Body of pancreas (tissue), 4 donors: Measurements from ENCODE around the gene DIP2A. TPM values are rescaled to one million over a fixed set of nuclear protein-coding genes. Genes with fewer than 3 reads are reported as not detected.

Source experiments
- ATAC-seq: fragments of 150-250 bp; one replicate; pipeline ENCODE4 v1.9.1; 2016
- DNase-seq, 4 donors: peaks; one replicate each; pipeline ENCODE4 v3.0.0-alpha.2; 2019
- H3K27ac ChIP-seq, 4 donors: fragments of 200-600 bp; sonication (generic); 1 replicate in 3 of 4; 2 replicates in 1 of 4; pipeline versions ENCODE4 v1.5.1 to v1.6.1; 2016 to 2019; ENCODE audit warnings: mild to moderate bottlenecking in 1 of 4, mixed read lengths in 1 of 4, moderate library complexity in 1 of 4
- H3K27me3 ChIP-seq, 2 donors: fragments of 200-600 bp; sonication (generic); one replicate each; pipeline ENCODE4 v1.6.0; 2016; ENCODE audit warnings: mild to moderate bottlenecking in 1 of 2
- H3K36me3 ChIP-seq, 2 donors: fragments of 200-600 bp; sonication (generic); replicated peaks in 1 of 2; 2 replicates each; pipeline ENCODE4 v1.5.1; 2016; ENCODE audit warnings: low read depth in 2 of 2; ENCODE audit not compliant: insufficient read depth in 1 of 2
- H3K4me1 ChIP-seq: fragments of 200-600 bp; sonication (generic); one replicate; pipeline ENCODE4 v1.6.0; 2016
- H3K4me3 ChIP-seq, 2 donors: fragments of 200-600 bp; sonication (generic); 1 replicate in 1 of 2; 2 replicates in 1 of 2; pipeline ENCODE4 v1.5.1; 2016 to 2019
- H3K9me3 ChIP-seq, 3 donors: fragments of 200-600 bp; sonication (generic); 1 replicate in 2 of 3; 2 replicates in 1 of 3; pipeline ENCODE4 v1.5.1; 2016
- CTCF ChIP-seq, 7 experiments: fragments of 450-650 bp in 4 of 7; fragments of 200-600 bp in 3 of 7; sonication (generic) in 3 of 7; IDR thresholded peaks; one replicate each; pipeline ENCODE4 v1.5.1; 2016 to 2019; ENCODE audit warnings: antibody characterized with exemption in 7 of 7
- POLR2A ChIP-seq, 3 donors: fragments of 450-650 bp; IDR thresholded peaks; one replicate each; pipeline ENCODE4 v1.6.1; 2016; ENCODE audit warnings: antibody characterized with exemption in 3 of 3, mild to moderate bottlenecking in 2 of 3
- WGBS, 2 donors: methylation state at CpG; one replicate each; pipeline ENCODE4 v1.1.5; 2017; 5-methylcytosine and 5-hydroxymethylcytosine counted together
- intact Hi-C: fragments of 100-400 bp; cut with DNase I; formaldehyde crosslinking; loops from one replicate; pipeline ENCODE4 v1.15.1; 2023
- total RNA-seq, 2 donors: library from RNA; depleted of rRNA; stranded (reverse); fragments of >200 nt; gene quantifications; one replicate each; pipeline ENCODE4 v1.1.0, GENCODE V29; 2016

Gene DIP2A
- total RNA-seq, 2 donors from 2014 or later = 28.5 to 44.2 TPM

DNA sequence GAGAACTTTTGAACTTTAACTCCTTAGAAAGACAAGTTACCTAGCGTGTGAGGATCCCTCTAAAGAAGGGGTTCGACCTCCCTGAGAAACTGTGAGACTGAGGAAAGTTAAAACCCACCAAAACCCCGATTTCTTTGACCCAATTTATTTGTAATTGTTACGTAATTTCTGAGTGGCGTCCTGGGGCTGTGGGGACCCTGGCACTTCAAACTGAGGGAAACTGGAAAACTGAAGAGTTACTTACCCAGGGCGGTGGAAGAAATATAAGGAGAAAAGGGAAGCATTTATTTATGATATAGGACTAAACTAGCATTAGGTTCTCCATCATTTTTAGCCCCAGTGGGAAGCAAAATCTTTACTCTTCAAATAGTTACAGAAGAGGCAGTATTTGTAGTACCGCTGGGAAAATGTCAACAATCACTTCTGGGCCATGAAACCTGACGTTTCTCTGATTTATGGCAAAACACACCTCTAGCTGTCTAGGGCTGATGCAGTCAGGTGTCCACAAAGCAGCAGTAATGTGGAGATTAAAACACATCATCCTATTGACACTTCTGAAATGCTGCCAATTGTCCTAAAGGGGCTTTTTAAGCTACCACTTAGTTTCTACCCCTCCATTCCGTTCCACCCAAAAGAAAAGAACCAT lies 145.8 kb downstream of the DIP2A start:
- Histone ChIP-seq H3K27me3 (no peaks in the 10 kb centered on the region), H3K9me3 (no peaks in the 10 kb centered on the region), H3K4me3 (no peak overlapping the region), H3K36me3 (no peaks in the 10 kb centered on the region), H3K4me1 (peaks cover 4% of the 10 kb centered on the region), H3K27ac (peak overlapping the region in 1 of 4 donors; percentile 45)
- intact Hi-C loops = no loop called here
- TF ChIP-seq CTCF (IDR thresholded peaks at IDR 0.05) (no peak), POLR2A (IDR thresholded peaks at IDR 0.05) (no peak)
- no peak for ATAC-seq
- no peak for DNase-seq
- WGBS, 2 donors = 60 to 70% methylated on average over 9 of the region's 9 CpGs

DNA sequence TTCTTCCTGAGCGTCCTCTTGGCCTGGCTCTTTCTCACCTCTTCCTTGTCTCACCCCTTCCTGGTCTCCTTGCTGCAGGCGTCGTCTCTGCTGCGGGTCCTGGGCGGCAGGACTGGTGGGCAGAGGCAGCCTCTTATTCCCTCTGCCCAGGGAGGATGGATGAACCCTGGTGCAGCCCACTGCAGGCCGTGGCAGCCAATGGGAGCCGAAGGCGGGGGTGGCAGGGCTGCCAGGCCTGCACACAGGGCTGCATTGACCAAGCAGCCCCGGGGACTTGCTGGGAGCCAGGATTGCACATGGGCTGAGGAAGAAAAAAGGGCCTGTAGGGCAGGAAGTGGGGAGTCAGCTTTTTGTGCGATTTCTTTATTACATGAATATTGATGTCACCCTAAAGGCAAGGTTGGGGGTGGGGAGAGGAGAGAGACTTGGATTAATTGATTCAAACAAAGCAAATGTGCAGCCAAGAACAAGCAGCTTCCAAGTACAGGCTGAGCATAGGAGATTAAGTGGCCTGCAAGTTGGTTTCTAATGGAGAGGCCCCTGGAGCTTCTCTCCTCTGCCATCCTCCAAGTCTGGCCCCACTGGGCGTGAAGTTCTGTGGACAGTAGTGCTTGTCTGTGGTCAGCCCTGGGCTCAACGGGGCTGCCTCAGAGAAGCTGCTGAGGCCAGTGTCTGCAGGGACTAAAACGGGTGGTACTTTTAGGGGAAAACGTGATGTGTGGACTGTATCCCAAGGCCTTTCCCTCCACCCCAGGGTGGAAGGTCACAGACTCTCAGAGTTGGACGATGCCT lies 146.5 kb downstream of the DIP2A start, which contains the start of gene S100B:
S100B (minus strand) TSS at position 108 of the 792 bp plus-strand sequence. CDS start 2,667 bp downstream, outside the sequence.
- Histone ChIP-seq H3K9me3 (no peaks in the 10 kb centered on the region), H3K27me3 (no peaks in the 10 kb centered on the region), H3K4me1 (peaks cover 4% of the 10 kb centered on the region), H3K27ac (peak within 1 kb of the TSS in 1 of 4 donors; percentile 45), H3K36me3 (no peaks in the 10 kb centered on the region), H3K4me3 (no peak within 1 kb of the TSS)
- DNase-seq (peak in 1 of 4 donors; percentile 22), ATAC-seq (peak; percentile 33)
- TF ChIP-seq POLR2A (IDR thresholded peaks at IDR 0.05) (no peak), CTCF (IDR thresholded peaks at IDR 0.05) (no peak)
- intact Hi-C loops = no loop called here
- 65% methylated on average over 15 of the region's 15 CpGs for WGBS, 2 donors

DNA sequence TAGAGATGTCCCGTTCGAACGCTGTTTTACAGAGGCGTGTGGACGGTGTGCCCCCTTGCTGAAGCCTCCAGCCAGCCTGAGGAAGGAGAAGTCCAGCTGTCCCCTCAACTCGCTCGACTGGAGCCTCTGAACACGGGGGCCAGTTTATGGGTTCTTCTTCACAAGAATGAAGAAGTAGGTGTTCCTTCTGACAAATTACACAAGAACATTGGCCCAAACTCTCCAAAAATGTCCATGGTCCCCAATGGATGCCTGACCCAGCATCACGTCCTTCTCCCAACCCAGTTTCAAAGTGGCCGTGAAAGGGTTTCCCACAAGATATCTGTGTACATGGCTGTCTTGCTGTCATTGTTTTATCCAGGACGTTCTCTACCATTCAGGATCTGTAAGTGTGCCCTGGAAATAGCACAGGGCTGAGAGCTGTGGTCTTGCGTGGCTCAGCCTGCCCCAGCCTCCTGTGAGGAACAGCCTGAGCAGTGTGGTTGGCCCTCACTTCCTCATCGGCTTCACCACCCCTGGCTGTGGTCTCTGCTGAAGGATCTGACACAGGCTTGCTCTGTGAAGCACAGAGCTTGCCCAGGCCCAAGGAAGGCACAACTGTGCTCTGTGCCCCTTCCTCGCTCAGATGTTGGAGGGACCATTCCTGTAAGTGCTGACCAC lies 147.2 kb downstream of the DIP2A start:
- Histone ChIP-seq H3K36me3 (no peaks in the 10 kb centered on the region), H3K4me3 (no peak overlapping the region), H3K4me1 (peaks cover 4% of the 10 kb centered on the region), H3K27ac (peak overlapping the region in 1 of 4 donors; percentile 45), H3K27me3 (no peaks in the 10 kb centered on the region), H3K9me3 (peaks cover 0 to 7% (median 0%) of the 10 kb centered on the region in 3 donors)
- TF ChIP-seq POLR2A (IDR thresholded peaks at IDR 0.05) (peak in 1 of 3 donors; percentile 8), CTCF (IDR thresholded peaks at IDR 0.05) (no peak)
- intact Hi-C loops = no loop called here
- DNase-seq (peak in 3 of 4 donors; percentile 22 to 65 (median 25)), ATAC-seq (no peak)
- WGBS, 2 donors = 61 to 78% methylated on average over 7 to 14 of the region's 14 CpGs

GRCh38 chr21:46606427-46606813 lies 147.7 kb downstream of the DIP2A start:
- intact Hi-C loops = no loop called here
- WGBS, 2 donors = 60 to 65% methylated on average over 1 to 7 of the region's 7 CpGs
- TF ChIP-seq CTCF (IDR thresholded peaks at IDR 0.05) = no peak
- TF ChIP-seq POLR2A (IDR thresholded peaks at IDR 0.05) = no peak
- DNase-seq (no peak), ATAC-seq (no peak)
- peaks cover 0 to 7% (median 0%) of the 10 kb centered on the region in 3 donors for H3K9me3 ChIP-seq
- peaks cover 4% of the 10 kb centered on the region for H3K4me1 ChIP-seq
- peak overlapping the region in 1 of 4 donors; percentile 15 for H3K27ac ChIP-seq
- no peaks in the 10 kb centered on the region for H3K36me3 ChIP-seq
- H3K27me3 ChIP-seq = no peaks in the 10 kb centered on the region
- no peak overlapping the region for H3K4me3 ChIP-seq
